WI38 (cell line): ENCODE data around the gene IDNK.
"Not testable (repeated sequence)": the region's sequence is repeated elsewhere in the genome, so short reads cannot be mapped to it uniquely, and the experiment has no call there.

ENCODE experiments used
- H3K4me3 ChIP-seq: 2 replicates; pipeline ENCODE4 v1.5.1; 2011; ENCODE audit warnings: low read depth, mild to moderate bottlenecking, control low read depth, low read length
- TF ChIP-seq, protein P1 (sequence below): IDR thresholded peaks from 2 replicates; pipeline ENCODE4 v1.5.1; 2012; ENCODE audit warnings: low read depth, mild to moderate bottlenecking, control low read depth, low read length

IDNK gene

DNA sequence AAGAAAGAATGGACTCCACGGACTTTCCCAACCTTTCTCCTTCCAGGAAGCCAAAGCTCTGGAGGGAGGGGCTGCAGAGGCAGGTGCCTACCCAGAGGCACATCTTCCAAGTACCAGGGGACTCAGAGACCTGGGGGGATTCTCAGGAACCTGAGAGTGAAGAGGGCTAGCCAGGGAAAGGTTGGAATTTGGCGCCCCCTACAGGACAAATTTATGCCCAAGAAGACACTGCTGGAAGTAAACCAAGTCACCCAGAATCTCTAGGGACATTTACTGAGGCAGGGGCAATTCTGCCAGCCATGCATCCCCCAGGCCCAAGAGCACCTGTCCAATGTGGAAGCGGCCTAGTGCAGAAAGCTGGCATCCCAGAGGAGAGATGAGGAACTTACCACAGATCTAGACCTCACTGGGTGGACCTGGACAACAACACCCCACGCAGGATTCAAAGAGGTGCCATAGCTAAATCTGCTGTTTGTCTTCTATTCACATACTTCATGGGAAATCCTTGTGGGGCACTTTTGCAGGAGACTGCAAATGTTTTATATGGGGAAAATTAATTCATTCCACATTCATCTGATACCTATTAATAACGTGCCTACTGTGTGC, 25.9 kb upstream of the IDNK start:
- no peak overlapping the region for H3K4me3 ChIP-seq
- TF ChIP-seq, protein P1, sequence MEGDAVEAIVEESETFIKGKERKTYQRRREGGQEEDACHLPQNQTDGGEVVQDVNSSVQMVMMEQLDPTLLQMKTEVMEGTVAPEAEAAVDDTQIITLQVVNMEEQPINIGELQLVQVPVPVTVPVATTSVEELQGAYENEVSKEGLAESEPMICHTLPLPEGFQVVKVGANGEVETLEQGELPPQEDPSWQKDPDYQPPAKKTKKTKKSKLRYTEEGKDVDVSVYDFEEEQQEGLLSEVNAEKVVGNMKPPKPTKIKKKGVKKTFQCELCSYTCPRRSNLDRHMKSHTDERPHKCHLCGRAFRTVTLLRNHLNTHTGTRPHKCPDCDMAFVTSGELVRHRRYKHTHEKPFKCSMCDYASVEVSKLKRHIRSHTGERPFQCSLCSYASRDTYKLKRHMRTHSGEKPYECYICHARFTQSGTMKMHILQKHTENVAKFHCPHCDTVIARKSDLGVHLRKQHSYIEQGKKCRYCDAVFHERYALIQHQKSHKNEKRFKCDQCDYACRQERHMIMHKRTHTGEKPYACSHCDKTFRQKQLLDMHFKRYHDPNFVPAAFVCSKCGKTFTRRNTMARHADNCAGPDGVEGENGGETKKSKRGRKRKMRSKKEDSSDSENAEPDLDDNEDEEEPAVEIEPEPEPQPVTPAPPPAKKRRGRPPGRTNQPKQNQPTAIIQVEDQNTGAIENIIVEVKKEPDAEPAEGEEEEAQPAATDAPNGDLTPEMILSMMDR, result peak; percentile 61

DNA sequence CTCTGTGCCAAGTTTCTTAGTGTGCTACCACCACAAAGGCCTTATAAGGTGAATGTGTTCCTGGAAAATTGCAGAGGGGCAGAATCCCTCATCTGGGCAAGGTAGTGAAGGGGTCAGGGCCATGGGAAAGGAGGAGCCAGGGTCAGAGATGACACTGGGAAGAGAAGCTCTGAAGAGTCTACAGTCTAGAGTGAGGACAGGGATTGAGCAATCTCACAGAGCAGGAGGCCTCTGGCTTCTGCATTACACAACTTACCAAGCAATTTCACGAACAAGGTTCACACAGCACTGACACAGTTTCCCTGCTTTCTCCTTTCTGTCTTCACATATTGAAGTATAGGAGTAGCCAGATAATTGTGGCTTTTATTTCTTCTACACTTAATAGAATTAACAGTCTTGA, 24.5 kb upstream of the IDNK start:
- H3K4me3 ChIP-seq, result no peak overlapping the region
- TF ChIP-seq, protein P1, result no peak

GRCh38 chr9:83599071-83599470, 23.9 kb upstream of the IDNK start:
- TF ChIP-seq, protein P1, result no peak
- no peak overlapping the region for H3K4me3 ChIP-seq

DNA sequence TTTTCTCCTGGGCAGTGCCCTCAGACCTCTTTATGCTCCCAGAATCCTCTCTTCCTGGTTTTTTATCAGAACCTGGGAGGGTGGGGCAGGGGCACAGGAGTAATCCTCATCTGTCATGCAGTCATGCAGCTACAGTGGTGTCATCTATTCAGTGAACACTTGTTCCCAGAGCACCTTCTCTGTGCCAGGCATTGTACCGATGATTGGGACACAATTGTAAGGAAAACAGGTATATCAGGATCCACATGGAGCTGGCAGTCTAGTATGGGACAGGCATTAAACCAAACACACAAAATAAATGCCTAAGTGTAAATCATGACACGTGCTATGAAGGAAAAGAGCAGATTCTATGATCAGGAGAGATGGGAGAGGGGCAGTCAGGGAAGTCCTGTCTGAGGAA, 21.5 kb upstream of the IDNK start:
- TF ChIP-seq, protein P1, result no peak
- H3K4me3 ChIP-seq, result no peak overlapping the region

GRCh38 chr9:83607620-83608019, 15.3 kb upstream of the IDNK start:
- H3K4me3 ChIP-seq, result not testable (repeated sequence)

- H3K4me3 ChIP-seq, result not testable (repeated sequence)
These were observed 9.6 kb upstream of the IDNK start for GRCh38 chr9:83613298-83613697.

GRCh38 chr9:83617299-83617698, 5.6 kb upstream of the IDNK start:
- H3K4me3 ChIP-seq, result no peak overlapping the region
- TF ChIP-seq, protein P1, result no peak

GRCh38 chr9:83620841-83621636, 1.9 kb upstream of the IDNK start:
- TF ChIP-seq, protein P1, result peak; percentile 62
- no peak overlapping the region for H3K4me3 ChIP-seq
